BJ (cell line): ENCODE measurements around the gene ARF3. TPM values are rescaled to one million over a fixed set of nuclear protein-coding genes. Genes with fewer than 3 reads are reported as not detected.
A peak's percentile ranks its signal among the peaks of the same experiment; 100 is the strongest.

ENCODE experiments used
- CTCF ChIA-PET: fragments of 350-600 bp; formaldehyde crosslinking; extraction: SDS; loops from one replicate; lab custom pipeline; 2021; ENCODE audit warnings: antibody characterized with exemption, inconsistent platforms; lab: Yijun Ruan, JAX
- POLR2A ChIA-PET: fragments of 300-600 bp; sonication (Branson Sonifier 250); formaldehyde crosslinking; extraction: SDS; loops from one replicate; lab custom pipeline; 2021; ENCODE audit warnings: antibody characterized with exemption; lab: Charles Lee
- DNase-seq: peaks from one replicate; pipeline ENCODE4 v3.0.0-alpha.2; 2011; ENCODE audit warnings: low read depth
- H3K27me3 ChIP-seq: 2 replicates; pipeline ENCODE4 v1.6.0; 2011; ENCODE audit warnings: low read length; ENCODE audit not compliant: control insufficient read depth, insufficient read depth
- H3K36me3 ChIP-seq: 2 replicates; pipeline ENCODE4 v1.5.1; 2011; ENCODE audit warnings: low read length; ENCODE audit not compliant: control insufficient read depth, insufficient read depth
- H3K4me3 ChIP-seq: 2 replicates; pipeline ENCODE4 v1.5.1; 2011; ENCODE audit warnings: low read depth, mild to moderate bottlenecking, control low read depth, low read length
- CTCF ChIP-seq: IDR thresholded peaks from 2 replicates; pipeline ENCODE4 v1.5.1; 2011; ENCODE audit warnings: low read depth, mild to moderate bottlenecking, control low read depth, inconsistent platforms, low read length, moderate library complexity; ENCODE audit not compliant: insufficient read depth
- polyA plus RNA-seq: library from polyadenylated mRNA; depleted of rRNA; stranded (reverse); fragments of >200 nt; gene quantifications from 2 replicates; pipeline ENCODE4 v1.2.3, GENCODE V29; 2011

Gene ARF3
- polyA plus RNA-seq, 1 experiment: 292 TPM

GRCh38 chr12:48961801-48962200 lies 4.5 kb upstream of the ARF3 start:
- no peak for DNase-seq

GRCh38 chr12:48961331-48961730 lies 4.0 kb upstream of the ARF3 start:
- Histone ChIP-seq H3K27me3 (peaks cover 2% of the 10 kb centered on the region; the same call in 1 of the 2 replicates), H3K4me3 (no peak overlapping the region), H3K36me3 (no peaks in the 10 kb centered on the region)
- ChIA-PET POLR2A (no interaction called here), CTCF (interaction anchor here (10.4 to 30.1 kb wide), 2 partner anchors 16 to 33 kb away, joined by 89 to 757 read pairs; partner anchors contain the start of genes DDN and WNT1)
- TF ChIP-seq CTCF: no peak
- no peak for DNase-seq

More at GRCh38 chr12:48961801-48962200, 4.5 kb upstream of the ARF3 start:
- TF ChIP-seq CTCF: no peak
- Histone ChIP-seq H3K36me3 (no peaks in the 10 kb centered on the region), H3K27me3 (peaks cover 2% of the 10 kb centered on the region; the same call in 1 of the 2 replicates), H3K4me3 (no peak overlapping the region)
- ChIA-PET CTCF (interaction anchor here (0.8 to 30.1 kb wide), 3 partner anchors 10 to 32 kb away, joined by 3 to 757 read pairs (median 89); partner anchors contain the start of genes DDN, WNT1 and WNT10B), POLR2A (no interaction called here)

GRCh38 chr12:48960834-48961233 lies 3.5 kb upstream of the ARF3 start:
- H3K36me3 ChIP-seq: no peaks in the 10 kb centered on the region
- ChIA-PET POLR2A (no interaction called here), CTCF (interaction anchor here (10.4 to 30.1 kb wide), 2 partner anchors 16 to 33 kb away, joined by 89 to 757 read pairs; partner anchors contain the start of genes DDN and WNT1)
- TF ChIP-seq CTCF: no peak
- H3K4me3 ChIP-seq: no peak overlapping the region
- peaks cover 2% of the 10 kb centered on the region; the same call in 1 of the 2 replicates for H3K27me3 ChIP-seq
- no peak for DNase-seq

GRCh38 chr12:48958049-48958388 lies 732 bp upstream of the ARF3 start:
- ChIA-PET CTCF (interaction anchor here (1.3 to 3.4 kb wide), 6 partner anchors 9 to 37 kb away, joined by 4 to 19 read pairs (median 7); no protein-coding TSS in a partner anchor), POLR2A (interaction anchor here (0.6 kb wide), 1 partner anchor 61 kb away, joined by 14 read pairs; no protein-coding TSS in a partner anchor)
- DNase-seq: no peak
- Histone ChIP-seq H3K4me3 (peak overlapping the region; percentile 88; the same call in 1 of the 2 replicates), H3K27me3 (no peaks in the 10 kb centered on the region), H3K36me3 (no peaks in the 10 kb centered on the region; the same call in 1 of the 2 replicates)
- no peak for TF ChIP-seq CTCF

GRCh38 chr12:48956279-48957140 lies 777 bp downstream of the ARF3 start:
- peak; percentile 88 for DNase-seq
- H3K27me3 ChIP-seq: no peaks in the 10 kb centered on the region
- ChIA-PET POLR2A (interaction anchor here (0.6 kb wide), 1 partner anchor 36 kb away, joined by 4 read pairs; no protein-coding TSS in a partner anchor), CTCF (interaction anchor here (0.6 to 5.4 kb wide), 10 partner anchors 16 to 66 kb away, joined by 3 to 35 read pairs (median 5); no protein-coding TSS in a partner anchor)
- peak; percentile 28; the same call in 1 of the 2 replicates for TF ChIP-seq CTCF
- H3K36me3 ChIP-seq: peaks cover 1% of the 10 kb centered on the region; the same call in 1 of the 2 replicates
- peak overlapping the region; percentile 88 for H3K4me3 ChIP-seq
